HG03280 (cell line): ENCODE results near the gene ERBB4.
A peak's percentile ranks its signal among the peaks of the same experiment; 100 is the strongest.

ENCODE experiments used
- ATAC-seq: cut with Tn5 transposase; IDR thresholded peaks from one replicate; pipeline ENCODE4 v1.9.1; 2021; ENCODE audit warnings: mild to moderate bottlenecking, moderate library complexity; ENCODE audit not compliant: unreplicated experiment

The ERBB4 gene

GRCh38 chr2:211860224-211860623, 678.4 kb downstream of the ERBB4 start:
- no peak for ATAC-seq

DNA sequence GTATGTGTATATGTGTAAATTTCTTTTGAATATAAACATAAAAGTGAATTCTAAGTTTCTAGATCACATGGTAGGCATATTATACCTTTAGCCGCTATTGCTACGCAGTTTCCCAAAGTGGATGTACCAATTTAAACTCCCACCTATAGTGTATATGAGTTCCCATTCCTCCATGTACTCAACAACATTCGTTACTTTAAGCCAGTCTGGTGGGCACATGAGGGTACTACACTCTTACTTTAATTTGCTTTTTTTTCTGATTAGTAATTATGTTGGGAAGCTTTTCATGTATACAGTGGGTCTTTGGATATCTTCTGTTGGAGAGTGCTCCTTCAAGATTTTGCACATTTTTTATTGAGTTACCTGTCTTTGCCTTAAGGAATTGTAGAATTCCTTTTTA, 683.8 kb downstream of the ERBB4 start:
- ATAC-seq, result peak; percentile 53

GRCh38 chr2:211846714-211847113, 691.9 kb downstream of the ERBB4 start:
- ATAC-seq, result no peak

GRCh38 chr2:211846036-211846400, 692.6 kb downstream of the ERBB4 start:
- no peak for ATAC-seq

GRCh38 chr2:211845338-211846035, 693.1 kb downstream of the ERBB4 start:
- no peak for ATAC-seq

DNA sequence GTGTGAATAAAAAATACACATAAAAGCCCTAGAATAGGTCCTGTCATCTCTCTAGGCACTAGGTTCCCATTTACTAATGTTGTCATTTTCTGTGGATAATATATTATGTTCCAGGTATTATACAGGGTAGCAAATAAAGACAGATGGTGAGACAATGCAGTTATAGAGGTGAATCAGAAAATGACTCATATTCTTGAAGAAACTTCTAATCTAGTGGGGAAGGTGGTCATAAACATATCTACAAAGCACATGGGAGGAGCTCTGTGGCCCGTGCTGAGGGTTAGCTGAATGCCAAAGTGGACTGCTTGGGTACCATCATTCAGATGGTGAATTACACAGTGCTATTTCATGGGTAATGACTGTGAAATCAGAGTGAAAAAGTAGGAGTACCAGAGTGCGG, 700.9 kb downstream of the ERBB4 start:
- no peak for ATAC-seq

DNA sequence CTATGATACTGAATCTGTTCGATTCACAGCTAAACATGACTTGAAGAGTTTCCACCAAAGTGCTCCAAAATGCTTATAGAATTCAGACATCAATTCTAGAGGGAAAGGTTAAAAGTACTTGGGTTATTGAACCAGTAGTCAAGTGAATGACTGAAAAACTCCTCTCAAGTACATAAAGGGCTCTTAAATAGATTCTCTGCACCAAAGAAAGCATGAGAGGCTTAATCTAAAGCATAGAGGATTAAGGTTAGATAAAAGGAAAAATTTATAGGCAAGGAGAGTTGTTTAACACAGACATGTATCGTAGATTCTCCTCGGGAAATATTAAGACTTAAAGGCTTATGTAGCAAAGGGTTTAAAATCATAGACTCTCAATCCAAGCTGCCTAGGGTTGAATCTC, 701.4 kb downstream of the ERBB4 start:
- ATAC-seq, result no peak

- no peak for ATAC-seq
Measured at GRCh38 chr2:211836409-211836808, 702.2 kb downstream of the ERBB4 start.

DNA sequence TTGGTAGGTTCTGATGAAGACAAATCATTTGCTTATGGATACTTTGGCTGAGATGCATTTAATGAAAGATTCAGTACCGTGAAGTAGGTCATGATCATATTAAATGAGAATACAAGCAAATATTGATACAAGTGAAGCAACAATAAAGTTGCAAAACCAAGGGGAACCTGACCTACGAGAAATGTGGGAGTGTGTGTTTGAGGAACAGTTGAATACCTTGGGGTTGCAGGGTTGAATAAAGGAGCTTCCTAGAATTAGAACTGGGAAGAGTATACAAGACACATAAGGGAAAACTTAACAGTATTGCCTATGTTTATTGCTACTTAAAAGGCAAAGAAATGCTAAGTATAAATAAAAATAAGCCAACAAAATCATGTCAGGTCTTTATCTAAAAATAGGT, 702.9 kb downstream of the ERBB4 start:
- ATAC-seq, result no peak

- ATAC-seq, result no peak
Measured at GRCh38 chr2:211833582-211834279, 704.9 kb downstream of the ERBB4 start.

GRCh38 chr2:211829725-211830124, 708.9 kb downstream of the ERBB4 start:
- no peak for ATAC-seq

- no peak for ATAC-seq
Measured at GRCh38 chr2:211823886-211824479, 714.6 kb downstream of the ERBB4 start.

GRCh38 chr2:211822686-211823335, 715.8 kb downstream of the ERBB4 start:
- no peak for ATAC-seq

- no peak for ATAC-seq
Measured at GRCh38 chr2:211816754-211817153, 721.8 kb downstream of the ERBB4 start.

DNA sequence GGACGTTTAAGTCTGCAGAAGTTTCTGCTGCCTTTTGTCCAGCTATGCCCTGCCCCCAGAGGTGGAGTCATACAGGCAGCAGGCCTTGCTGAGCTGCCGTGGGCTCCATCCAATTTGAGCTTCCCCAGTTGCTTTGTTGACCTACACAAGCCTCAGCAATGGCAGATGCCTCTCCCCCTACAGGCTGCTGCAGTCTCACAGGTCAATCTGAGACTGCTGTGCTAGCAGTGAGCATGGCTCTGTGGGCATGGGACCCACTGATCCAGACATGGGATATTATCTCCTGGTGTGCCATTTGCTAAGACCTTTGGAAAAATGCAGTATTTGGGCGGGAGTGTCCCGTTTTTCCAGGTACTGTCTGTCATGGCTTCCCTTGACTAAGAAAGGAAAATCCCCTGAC, 726.0 kb downstream of the ERBB4 start:
- ATAC-seq, result no peak

- ATAC-seq, result no peak
Measured at GRCh38 chr2:211802666-211803065, 735.9 kb downstream of the ERBB4 start.

- no peak for ATAC-seq
Measured at GRCh38 chr2:211800001-211800400, 738.6 kb downstream of the ERBB4 start.

DNA sequence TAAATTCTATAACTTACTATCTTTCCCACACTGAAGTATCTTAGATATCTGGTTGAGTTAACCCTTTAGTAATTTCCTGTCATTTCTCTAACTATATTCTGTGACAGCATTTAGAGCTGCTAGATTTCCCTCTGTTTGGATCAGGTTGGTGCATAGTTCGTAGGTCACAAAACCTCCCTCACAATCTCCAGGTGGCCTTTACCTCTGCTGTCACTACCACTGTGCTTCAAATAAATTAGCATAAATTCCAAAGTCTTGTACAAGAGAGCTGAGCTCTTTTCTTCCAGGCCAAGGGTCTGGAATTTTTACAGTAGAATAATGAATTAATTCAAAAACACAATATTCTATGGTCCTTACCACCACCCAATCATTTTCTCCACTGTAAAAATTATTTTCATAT, 739.7 kb downstream of the ERBB4 start:
- no peak for ATAC-seq

GRCh38 chr2:211793690-211794089, 744.9 kb downstream of the ERBB4 start:
- no peak for ATAC-seq

- no peak for ATAC-seq
Measured at GRCh38 chr2:211789982-211790381, 748.6 kb downstream of the ERBB4 start.

- ATAC-seq, result no peak
Measured at GRCh38 chr2:211766689-211767088, 771.9 kb downstream of the ERBB4 start.

GRCh38 chr2:211762479-211762878, 776.1 kb downstream of the ERBB4 start:
- no peak for ATAC-seq
